Cortex of kidney (tissue), 1 donor: ENCODE results near the gene JAG1.

Experiments
- DNase-seq: peaks from one replicate; lab custom pipeline; 2025; lab: John Stamatoyannopoulos, UW

JAG1 gene

DNA sequence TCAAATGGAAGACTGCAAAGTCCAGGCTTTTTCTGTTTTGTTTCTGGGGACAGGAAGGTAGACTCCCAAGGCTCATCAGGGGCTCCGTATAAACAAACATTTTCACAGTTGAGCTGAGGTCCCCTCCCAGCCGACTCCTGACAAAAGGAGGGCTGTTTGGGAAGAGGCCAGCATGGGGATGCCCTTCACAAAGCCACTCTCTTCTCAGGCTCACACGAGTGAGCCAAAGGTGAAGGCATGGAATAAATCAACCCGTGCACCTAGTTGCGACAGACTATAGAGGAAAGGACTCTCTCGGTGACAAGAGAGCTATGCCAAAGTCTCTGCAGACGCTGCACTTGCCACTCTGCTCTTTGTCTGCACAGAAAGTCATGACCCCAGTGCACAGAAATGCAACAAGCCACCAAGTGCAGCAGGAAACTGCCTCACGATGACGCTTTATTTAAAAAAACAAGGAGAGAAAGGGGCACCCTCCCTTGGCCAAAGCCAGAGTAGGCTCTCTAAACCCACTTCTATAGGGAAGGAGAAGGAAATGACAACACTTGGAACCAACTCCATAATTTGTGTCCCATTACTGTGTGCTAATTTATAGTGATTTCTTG, 21.0 kb downstream of the JAG1 start:
- no peak for DNase-seq

GRCh38 chr20:10652185-10652584, 21.6 kb downstream of the JAG1 start:
- no peak for DNase-seq

DNA sequence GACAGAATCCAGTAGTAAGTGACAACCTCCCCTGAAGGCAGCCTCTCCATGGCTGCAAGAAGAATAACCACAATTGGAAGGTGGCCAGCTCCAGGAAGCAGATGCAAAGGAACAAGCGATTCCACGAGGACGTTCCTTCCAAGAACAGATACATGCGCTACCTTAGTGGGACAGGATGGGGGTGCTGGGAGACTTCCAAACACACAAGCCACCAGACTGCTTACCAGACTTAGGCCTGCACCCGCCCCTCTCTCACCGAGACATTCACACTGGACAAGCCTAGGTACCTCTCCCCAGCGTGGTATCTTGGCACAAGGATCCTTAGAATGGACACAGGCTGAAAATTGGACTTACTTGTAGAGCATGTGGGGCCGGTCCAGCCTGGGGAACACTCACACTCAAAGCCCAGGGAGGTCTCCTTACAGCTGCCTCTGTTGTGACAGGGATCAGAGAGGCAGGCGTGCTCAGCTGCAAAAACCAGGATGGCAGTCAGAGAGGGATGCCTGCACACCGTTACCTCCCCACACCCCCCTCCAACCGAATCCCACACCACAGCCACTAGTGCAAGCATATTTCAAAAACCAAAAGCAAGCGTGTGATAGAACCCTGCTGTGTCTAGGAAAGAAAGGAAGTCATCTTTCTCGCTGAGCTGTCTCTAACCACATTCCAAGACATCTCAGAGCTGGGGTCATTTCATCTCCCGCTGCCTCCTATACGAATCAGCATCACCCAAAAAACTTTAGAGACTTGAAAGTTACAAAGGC, 22.4 kb downstream of the JAG1 start:
- DNase-seq = no peak

DNA sequence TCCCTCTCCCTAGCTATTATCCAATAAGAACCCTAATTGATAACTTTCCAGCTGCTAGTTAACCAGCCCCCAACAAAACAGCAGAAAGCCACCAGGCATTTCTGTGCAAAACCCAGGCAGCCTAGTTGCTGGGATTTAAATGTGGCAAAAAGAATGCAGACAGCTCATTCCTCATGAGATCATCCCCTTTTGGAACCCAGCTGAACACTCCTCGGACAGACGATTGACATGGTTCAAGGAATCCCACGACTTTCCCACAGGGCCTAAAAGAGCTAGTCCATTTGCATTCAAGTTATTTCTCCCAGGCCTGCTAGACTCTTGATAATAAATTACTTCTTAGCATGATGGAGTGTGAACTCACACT, 24.0 kb downstream of the JAG1 start:
- no peak for DNase-seq

DNA sequence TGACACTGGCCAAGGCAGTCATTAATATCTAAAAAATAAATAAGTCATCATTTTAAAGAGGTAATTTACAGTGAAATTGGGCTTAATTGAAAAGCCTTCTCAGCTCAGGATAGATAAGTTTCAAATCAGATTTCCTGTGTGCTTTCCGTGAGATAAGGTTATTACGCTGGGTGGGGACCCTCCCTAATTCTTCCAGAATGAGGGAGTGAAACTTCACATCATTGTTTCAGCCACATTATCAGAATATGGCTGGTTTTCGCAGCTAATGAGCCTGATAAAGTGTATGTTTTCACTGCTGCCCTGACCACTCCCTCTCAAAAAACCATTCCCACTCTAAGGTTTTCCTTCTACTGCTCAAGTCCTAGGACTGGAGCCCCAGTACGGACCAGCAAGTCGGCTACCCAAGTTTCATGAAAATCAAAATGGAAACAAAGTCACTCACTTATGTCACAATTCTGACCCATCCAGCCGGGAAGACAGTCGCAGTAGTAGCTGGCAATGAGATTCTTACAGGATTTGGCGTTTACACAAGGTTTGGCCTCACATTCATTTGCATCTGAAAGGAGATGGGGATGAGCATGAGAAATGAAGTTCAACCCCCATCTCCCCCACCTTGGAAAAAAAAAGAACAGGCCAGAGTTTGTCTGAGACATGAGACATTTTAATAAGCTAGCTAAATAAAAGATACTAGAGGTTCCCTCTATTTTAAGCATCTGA, 24.6 kb downstream of the JAG1 start:
- DNase-seq = no peak

DNA sequence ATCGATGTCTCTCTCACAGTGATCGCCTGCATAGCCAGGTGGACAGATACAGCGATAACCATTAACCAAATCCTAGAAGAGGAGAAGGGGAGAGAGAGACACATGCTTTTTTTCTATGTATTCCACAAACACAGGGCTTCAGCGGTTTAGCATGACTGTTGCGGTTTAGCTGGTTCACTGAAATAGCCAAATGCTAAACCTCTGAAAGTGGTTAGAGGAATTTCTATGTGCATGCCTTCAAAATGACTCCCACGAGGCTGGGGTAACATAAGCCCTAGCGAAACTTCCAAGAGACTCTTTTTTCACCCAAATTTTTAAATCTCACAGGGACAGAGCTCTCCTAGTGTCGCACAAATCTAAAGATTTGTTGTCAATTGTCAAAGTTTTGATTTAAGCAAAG, 25.1 kb downstream of the JAG1 start:
- no peak for DNase-seq

- DNase-seq = no peak
These were observed 25.9 kb downstream of the JAG1 start for GRCh38 chr20:10647909-10648308.

DNA sequence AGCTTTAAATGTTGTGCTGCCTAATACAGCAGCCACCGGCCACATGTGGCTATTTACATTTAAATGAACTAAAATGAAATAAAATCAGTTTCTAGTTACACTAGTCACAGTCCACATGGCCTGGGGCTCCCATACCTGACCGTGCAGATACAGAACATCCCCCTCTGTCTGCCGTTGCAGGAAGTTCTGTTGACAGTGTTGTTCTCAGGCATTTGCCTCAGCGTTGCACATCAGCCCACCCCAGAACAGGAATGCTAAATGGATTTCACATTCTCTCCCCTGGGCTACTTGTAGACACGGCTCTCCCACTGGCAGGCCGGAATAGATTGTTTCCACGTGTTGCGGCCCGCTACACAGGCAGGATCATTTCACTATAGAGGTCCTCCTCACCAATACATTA, 26.3 kb downstream of the JAG1 start:
- no peak for DNase-seq

DNA sequence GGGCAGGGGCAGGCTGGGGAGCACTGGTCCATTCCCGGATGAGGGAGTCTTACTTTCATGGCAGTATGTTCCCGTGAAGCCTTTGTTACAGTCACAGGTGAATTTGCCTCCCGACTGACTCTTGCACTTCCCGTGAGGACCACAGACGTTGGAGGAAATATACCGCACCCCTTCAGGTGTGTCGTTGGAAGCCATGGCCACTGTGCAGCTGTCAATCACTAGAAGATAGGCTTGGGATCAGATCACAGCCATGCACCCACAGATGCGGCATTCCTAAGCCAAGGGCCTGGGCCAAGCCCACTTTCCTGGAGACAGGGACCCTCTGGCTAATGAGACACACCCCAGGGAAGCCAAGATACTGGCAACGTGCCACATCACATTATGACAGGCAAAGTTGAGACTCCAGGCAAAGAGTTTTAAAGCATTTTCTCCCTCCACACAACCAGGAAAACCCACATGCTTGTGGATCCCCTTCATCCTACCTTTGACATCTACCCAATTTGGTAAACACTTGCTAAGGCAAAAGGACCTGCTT, 26.8 kb downstream of the JAG1 start:
- DNase-seq = no peak

DNA sequence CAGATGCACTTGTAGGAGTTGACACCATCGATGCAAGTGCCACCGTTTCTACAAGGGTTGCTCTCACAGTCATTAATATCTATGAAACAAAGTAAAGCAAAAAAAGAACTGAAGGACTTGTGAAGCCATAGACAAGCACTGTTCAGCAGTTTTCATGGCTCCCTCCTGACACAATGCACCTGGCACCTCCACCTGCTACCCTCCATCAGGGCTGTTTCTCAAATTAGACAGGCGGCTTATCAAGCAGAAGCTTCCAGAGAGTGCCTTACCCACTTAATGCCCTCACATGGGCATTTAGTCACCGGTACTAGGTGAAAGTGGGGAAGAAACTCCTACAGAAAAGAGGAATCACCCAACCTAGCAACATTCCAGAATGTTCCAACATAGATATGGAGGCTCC, 27.8 kb downstream of the JAG1 start:
- DNase-seq = no peak

DNA sequence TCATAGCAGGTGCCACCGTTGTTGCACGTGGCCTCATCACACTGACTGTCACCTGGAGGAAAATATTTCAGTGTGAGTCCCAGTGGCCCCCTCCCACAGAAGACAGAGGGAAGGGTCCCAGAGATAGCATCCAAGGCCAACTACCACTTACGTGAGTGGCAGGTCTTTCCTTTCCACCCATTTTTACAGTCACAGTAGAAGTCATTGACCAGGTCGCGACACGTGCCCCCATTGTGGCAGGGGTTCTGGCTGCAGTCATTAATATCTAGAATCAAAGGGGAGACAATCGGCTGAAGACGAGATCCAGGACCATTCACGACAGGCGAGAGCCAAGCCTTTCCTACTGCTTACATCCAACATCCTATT, 28.6 kb downstream of the JAG1 start:
- no peak for DNase-seq

DNA sequence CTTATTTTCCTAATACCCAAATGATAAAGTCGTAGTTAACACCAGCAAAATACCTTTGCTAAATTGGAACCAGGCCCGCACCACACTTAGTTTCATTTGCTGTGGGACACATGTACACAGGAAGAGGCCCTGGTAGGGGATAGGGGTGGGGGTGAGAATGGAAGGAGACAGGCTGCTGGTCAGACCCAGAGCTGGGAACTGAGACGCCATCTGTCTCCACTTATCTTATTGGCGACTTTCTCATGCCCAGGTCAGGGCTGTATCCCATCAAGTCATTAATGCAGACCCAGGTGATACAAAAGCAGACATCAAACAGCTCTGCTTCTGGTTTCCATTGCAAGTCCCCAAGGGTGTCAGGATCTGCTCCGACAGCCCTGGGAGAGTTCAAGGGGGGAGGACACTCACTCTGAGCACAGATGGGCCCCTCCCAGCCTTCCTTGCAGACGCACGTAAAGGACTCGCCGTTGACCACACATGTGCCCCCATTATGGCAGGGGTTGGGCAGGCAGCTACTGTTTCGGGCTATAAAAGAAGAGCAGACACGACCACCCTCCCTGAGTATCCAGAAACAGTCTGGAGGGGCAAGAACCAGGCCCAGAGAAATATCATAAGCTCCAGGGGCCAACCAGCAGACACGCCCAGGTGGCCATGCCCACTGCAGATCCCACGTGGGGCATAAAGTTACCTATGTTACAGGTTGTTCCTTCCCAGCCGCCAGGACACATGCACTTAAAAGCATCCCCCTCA, 29.2 kb downstream of the JAG1 start:
- DNase-seq = no peak

DNA sequence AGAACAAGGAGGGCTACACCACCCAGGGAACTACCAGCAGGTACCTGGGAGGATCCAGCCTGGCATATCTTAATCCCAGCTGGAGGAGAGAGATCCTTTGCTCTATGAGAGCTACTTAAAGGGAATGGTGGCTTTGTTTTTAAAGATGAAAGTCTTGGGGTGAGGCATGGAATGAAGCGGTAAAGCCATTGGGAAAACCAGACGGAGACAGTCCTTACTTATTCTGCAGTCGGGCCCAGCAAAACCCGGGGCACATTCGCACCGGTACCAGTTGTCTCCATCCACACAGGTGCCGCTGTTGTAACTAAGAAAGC, 30.3 kb downstream of the JAG1 start:
- DNase-seq = no peak

DNA sequence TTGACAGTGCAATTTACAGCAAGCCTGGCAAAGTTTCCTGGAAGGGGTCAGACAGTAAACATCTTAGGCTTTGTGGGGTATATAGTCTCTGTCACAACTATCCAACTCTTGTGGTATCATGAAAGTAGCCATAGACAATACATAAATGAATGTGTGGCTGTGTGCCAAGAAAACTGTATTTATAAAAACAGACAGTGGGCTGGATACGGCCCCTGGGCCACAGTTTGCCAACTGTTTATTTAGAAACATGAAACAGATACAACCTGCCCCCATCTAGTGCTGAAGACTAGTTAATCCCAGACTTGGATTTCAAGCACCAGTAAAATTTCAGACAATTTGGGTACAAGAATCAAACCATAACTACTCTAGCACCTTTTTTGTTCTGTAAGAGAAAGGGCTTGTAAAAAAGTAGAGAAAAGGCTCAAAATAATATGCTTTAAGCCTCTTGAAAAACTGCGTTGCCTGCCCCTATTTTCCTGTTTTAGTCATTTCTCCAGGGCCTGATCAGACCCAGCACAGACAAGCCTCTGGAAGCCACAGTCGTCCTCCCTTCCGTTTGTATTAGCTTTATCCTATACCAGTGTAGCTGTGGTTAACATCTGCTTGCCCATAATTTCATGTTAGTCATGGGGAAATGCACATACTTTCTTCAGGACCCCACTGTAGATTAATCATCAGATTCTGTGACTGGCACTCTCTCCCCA, 30.8 kb downstream of the JAG1 start:
- DNase-seq = no peak

- no peak for DNase-seq
These were observed 31.9 kb downstream of the JAG1 start for GRCh38 chr20:10641893-10642292.

DNA sequence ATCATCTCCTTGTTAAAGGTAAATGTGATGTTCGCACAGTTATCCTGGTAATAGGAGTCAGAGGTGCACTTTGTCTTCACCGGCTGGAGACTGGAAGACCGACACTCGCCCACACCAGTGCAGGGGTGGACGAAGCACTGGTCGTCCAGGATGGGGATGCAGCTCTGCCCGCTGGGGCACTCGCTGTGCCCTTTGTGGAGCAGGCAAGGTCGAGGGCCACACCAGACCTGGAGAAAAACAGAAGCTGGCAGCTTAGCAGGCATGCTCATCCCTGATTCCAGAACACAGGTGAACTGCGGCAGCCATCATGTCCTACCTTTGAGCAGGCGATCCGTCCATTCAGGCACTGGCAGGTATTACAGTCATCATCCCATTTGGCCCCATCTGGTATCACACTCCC, 32.3 kb downstream of the JAG1 start:
- DNase-seq = no peak

DNA sequence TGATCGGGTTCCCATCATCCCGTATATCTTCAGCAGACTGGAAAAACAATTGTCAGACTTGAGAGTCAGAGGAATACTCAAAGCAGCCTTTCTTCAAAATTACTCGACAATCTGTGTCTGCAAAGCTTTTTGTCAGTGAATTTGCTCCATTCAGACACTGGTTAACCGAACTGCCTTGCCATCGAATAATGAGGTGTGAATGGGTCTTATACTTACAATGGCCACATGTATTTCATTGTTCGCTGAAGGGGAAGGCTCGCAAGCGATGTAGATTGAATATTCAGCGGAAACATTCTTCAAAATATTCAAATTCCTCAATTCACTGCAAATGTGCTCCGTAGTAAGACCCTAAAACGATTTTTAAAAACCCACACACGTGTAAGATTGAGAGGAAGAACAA, 32.9 kb downstream of the JAG1 start:
- no peak for DNase-seq

- no peak for DNase-seq
These were observed 33.9 kb downstream of the JAG1 start for GRCh38 chr20:10639737-10640556.

DNA sequence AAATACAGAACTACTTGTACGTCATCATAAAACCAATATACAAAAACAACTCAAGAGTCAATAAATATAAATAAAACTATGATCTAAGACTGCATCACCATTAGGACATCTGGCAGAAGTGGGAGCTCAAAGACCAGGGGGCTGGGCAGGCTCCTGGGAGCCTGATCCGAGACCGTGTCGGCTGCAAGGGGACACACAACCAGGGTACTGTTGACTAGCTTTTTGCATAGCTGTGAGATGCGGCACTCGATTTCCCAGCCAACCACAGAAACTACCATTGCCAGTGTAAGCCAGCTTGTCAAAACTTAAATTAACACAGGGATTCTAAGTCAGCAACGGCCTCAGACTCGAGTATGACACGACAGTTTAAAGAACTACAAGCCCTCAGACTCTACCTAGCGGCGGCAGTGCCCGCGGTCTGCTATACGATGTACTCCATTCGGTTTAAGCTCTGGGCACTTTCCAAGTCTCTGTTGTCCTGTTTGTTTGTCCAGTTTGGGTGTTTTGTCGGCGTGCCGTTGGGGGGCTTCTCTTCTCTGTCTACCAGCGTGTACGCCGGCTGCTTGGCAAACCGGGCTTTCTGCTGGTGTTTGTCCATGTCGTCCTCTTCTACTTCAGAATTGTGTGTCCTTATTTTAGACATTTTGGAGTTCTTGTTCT, 34.6 kb downstream of the JAG1 start:
- DNase-seq = no peak

DNA sequence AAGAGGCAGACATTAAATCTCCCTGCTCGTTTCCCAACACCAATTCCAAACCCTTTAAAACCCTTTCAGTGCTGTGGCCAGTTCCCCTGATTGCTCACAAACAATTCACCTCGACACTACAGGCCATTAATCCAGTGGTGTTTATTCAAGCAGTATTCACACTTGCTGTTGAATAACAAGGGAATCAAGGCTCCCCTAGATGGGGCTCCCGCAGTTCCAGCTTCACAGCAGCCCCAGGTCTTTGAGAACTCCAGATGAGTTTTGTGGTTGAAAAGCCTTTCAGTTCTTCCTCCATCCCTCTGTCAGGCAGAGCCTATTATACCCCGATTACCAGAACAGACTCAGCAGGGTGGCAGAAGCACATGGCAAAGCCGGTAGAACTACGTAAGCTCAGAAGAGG, 36.2 kb downstream of the JAG1 start:
- no peak for DNase-seq
